HG03521 (cell line): Measurements from ENCODE around the gene CCDC178.
A peak's percentile ranks its signal among the peaks of the same experiment; 100 is the strongest.
"Not testable (repeated sequence)": the region's sequence is repeated elsewhere in the genome, so short reads cannot be mapped to it uniquely, and the experiment has no call there.

Experiments
- ATAC-seq: cut with Tn5 transposase; IDR thresholded peaks from one replicate; pipeline ENCODE4 v1.9.1; 2021; ENCODE audit warnings: mild to moderate bottlenecking, moderate library complexity; ENCODE audit not compliant: unreplicated experiment

CCDC178 gene

GRCh38 chr18:33020877-33021276, 419.6 kb downstream of the CCDC178 start:
- no peak for ATAC-seq

DNA sequence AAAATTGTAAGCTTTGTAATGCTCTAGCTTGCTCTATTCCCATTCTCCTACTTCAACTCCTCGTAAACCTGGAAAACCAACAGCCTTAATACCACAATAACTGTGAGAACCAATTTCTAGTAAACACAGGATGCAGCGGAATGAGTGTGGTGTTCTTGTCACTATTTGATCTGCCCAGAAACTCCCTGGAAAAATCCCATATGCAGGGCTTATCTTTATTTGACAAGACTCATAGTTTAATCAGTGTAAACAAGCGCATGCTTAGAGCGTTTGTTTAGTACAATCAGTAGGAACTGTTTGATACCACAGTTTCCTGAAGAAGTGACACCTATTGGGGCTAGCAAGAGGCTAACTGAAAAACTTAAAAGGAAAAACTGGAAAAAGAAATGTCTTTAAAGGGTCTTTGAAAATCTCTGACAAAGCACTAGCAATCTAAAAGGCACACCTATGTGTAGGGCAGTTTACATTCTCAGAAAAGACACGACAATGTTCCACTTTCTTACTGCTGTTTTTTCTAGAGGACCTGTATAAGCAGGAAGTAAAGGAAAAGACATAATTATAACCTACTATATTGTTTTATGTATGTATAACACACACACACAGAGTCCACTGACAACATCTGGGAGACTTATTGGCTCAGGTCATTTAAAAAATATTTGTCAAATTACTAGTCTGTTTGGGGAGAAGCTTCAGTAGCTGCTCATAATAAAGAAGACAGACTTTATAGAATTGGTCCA, 426.3 kb downstream of the CCDC178 start:
- no peak for ATAC-seq

- no peak for ATAC-seq
These were observed 430.4 kb downstream of the CCDC178 start for GRCh38 chr18:33010149-33010548.

GRCh38 chr18:32998921-32999320, 441.6 kb downstream of the CCDC178 start:
- ATAC-seq = no peak

- no peak for ATAC-seq
These were observed 442.2 kb downstream of the CCDC178 start for GRCh38 chr18:32998285-32998684.

DNA sequence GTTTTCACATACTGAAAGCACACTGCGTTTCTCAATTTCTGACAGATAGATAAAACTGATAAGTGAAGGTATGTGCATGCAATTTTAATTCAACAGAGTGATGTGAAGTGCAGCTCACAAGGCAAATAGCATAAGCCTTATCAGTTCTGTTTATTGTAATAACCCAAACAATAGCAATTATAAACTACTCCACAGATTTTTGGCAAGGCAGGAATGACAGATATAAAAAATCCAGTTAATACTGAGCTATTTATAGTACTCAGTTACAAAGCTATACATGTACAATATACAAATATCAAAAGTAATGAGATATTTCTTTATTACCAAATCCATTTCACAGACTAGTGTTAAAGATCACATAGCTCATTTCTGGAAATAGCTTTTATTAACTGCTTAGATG, 456.8 kb downstream of the CCDC178 start:
- ATAC-seq = no peak

GRCh38 chr18:32980896-32981295, 459.6 kb downstream of the CCDC178 start:
- no peak for ATAC-seq

- no peak for ATAC-seq
These were observed 465.0 kb downstream of the CCDC178 start for GRCh38 chr18:32975501-32975900.

DNA sequence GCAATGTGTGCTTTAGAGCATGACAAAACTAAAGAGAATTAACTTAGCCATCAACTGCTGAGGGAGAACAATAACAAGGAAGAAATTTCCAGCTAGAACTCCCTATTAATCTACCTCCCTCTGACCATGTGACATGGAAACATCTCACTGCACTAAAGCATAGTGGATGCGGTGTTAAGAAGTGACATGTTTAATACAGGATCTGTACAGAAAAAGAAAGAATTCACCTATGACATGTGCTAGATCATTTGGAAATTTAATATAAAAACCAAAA, 465.4 kb downstream of the CCDC178 start:
- ATAC-seq = no peak

GRCh38 chr18:32974421-32975162, 465.9 kb downstream of the CCDC178 start:
- no peak for ATAC-seq

DNA sequence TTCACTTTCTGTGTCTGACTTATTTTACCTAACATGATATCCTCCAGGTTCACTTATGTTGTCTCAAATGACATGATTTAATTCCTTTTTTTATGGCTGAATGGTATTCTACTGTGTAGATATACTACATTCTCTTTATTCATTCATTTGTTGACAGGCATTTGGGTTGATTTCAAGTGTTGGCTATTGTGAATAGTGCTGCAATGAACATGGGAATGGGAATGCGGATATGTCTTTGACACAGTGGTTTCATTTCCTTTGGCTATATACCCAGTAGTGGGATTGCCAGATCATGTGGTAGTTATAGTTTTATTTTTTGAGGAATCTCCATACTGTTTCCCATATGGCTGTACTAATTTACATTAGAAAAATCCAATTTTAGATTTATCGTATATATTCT, 472.3 kb downstream of the CCDC178 start:
- ATAC-seq = no peak

GRCh38 chr18:32966141-32966540, 474.4 kb downstream of the CCDC178 start:
- ATAC-seq = no peak

GRCh38 chr18:32961538-32961937, 479.0 kb downstream of the CCDC178 start:
- no peak for ATAC-seq

- no peak for ATAC-seq
These were observed 481.8 kb downstream of the CCDC178 start for GRCh38 chr18:32958746-32959145.

DNA sequence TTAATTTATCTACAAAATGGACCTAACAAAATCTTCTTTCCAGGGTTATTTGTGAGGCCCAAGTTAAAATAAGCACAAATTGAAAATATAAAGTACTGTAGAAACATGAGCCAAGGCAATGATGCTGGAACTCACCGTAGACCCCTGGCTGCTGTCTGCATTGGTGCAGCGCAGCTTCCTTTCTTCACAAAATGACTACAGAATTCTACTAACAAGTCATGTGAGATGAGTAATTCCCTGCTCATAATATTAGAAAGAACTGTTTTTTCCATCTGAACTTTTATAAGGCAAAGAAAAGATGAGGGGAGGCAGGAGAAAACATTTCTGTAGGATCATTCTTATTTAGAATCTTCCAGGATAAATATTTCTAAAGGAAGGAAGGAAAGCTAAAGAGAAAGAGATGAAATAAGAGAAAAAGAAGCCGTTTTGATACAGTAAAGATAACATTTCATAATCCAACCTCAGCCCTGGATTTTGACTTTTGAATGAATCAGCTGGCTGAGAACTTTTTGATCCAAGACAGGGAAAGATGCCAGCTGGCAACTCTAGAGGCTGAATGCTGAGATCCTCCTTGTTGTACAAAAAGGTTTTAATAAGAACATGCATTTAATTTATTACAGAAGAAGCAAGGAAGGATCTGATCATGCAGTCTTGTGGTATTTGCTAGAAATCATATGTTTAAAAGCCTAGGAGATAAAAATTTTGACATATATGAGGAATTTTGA, 483.8 kb downstream of the CCDC178 start:
- ATAC-seq = no peak

GRCh38 chr18:32952318-32952717, 488.2 kb downstream of the CCDC178 start:
- not testable (repeated sequence) for ATAC-seq

DNA sequence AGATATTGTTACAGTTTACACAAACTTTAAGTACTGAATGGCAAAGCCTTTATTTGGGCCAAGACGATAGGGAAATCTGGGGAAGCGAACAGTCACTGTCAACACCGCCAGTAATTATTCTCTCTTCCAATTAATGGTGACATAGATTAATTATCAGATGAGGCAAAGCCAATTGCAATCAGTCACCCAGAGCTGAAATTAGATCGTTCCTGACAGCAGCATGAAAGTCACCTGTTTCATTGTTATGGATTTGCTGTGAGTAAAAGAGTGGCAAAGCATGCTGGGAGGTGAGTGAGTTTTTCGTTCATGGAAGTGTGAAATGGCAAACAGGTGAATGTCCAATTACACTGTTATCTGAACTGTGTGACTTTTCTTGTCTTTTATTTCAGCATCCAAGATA, 502.9 kb downstream of the CCDC178 start:
- no peak for ATAC-seq

GRCh38 chr18:32937066-32937465, 503.5 kb downstream of the CCDC178 start:
- no peak for ATAC-seq

DNA sequence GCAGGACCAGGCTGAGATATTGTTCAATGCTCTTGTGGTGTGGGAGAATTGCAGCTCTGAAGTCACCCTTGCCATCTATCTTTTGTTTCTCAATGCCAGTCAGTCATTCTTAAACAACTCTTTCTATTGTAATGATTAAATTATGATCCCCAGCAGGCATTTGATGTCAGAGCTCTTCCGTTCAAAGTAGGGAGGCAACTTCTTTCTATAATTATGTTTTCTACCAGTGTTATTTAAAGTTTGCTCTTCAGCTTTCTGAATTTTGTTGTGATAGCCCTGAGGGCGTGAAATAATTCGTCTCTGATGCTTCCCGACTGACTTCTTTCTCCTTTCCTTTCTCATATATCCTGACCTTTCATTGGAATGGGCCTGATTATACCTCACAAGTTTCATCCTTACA, 506.3 kb downstream of the CCDC178 start:
- no peak for ATAC-seq

DNA sequence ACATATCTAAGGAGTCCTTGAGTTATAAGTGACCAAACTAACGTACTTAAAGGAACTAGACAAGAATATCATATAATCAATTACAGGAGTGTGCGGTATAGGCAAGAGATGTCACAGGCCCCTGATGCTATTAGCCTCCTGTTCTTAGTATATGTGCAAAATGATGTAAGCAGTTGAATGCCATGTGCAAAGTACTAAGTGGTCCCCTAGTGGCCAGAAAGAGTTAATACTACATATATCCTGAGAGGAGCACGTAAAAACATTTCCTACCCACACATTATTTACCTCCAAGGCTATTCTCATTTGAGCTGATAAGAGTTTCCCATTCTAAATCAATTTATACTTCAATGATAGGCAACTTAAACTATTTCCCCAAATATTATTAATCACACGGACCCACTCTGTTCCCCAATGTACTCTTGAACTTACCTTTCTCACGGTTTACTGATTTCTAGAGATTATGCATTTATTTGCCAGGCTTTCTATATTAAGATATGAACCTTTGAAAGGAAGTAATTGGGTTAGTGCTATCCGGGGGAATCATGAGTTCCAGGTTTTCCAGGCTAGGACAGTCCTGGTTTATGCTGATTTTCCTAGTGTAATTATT, 509.7 kb downstream of the CCDC178 start:
- peak; percentile 99 for ATAC-seq

DNA sequence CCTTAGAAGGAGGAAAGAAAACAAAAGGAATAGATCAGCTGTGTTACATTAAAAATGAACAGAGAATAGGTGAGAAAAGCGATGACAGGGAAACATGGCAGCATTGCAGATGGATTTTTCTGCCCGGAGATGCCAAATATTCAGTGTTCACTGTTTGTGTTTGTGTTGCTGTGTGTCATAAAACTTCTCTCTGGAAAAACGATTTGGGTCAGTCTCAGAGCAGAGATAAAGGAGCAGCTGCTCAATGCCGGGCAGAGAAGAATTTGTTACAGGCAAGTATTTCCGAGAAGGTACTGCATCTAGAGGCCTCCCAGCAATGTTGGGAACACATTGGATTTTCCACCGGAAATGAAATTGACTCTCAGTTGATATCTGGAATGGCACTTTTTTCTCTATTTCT, 511.3 kb downstream of the CCDC178 start:
- no peak for ATAC-seq
